ENCODE results near the gene AKR1B1.

- TF ChIP-seq EZH2 (IDR thresholded peaks at IDR 0.05; ENCODE audit: borderline replicate concordance, low read depth, low read length): no peak
- TF ChIP-seq CTCF (IDR thresholded peaks at IDR 0.05 in 2 of 3, conservative IDR thresholded peaks at IDR 0.05 in 1 of 3; ENCODE audit: insufficient read depth in 2 of 3, low read depth in 1 of 3, low read length in 3 of 3): no peak
- no peak for TF ChIP-seq EP300 (IDR thresholded peaks at IDR 0.05; ENCODE audit: low read length)
- no peak for TF ChIP-seq REST (IDR thresholded peaks at IDR 0.05; ENCODE audit: borderline replicate concordance)
- TF ChIP-seq REST (CRISPR knock-in tag; IDR thresholded peaks at IDR 0.05; ENCODE audit: low read depth): no peak
These were observed 17.1 kb upstream of the AKR1B1 start for GRCh38 chr7:134476044-134476443.
